Measurements from ENCODE around the gene PINLYP. TPM values are rescaled to one million over a fixed set of nuclear protein-coding genes. Genes with fewer than 3 reads are reported as not detected.

PINLYP gene
- total RNA-seq, 3 donors from 2014 or later = 1.3 to 2.5 (median 2.2) TPM

- Mint-ChIP-seq H3K27me3 (ENCODE audit: low read depth) (no peaks in the 10 kb centered on the region), H3K4me1 (ENCODE audit: low read depth) (peaks cover 46% of the 10 kb centered on the region), H3K4me3 (no peak overlapping the region), H3K36me3 (ENCODE audit: insufficient read depth) (peaks cover 13% of the 10 kb centered on the region), H3K9me3 (no peaks in the 10 kb centered on the region)
- DNase-seq = no peak
- ATAC-seq = no peak
These were observed 14.2 kb upstream of the PINLYP start for GRCh38 chr19:43561139-43561970.

DNA sequence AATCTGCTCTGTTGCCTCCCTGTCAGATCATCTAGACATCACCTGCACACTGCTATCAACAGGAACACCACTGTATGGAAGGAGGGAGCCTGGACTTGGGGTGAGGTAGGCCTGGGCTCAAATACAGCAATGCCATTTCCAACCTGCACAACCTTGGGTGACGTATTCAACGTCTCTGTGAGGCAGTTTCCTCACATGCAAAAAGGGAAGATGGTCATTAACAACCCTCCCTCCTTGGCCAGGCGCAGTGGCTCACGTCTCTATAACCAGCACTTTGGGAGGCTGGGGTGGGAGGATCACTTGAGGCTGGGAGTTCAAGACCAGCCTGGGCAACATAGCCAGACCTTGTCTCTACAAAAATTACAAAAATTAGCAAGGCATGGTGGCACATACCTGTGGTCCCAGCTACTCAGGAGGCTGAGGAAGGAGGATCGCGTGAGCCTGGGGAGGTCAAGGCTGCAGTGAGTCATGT, 13.3 kb upstream of the PINLYP start:
- DNase-seq = no peak
- ATAC-seq = peak in 1 of 2 donors; percentile 4
- H3K27me3 Mint-ChIP-seq (ENCODE audit: low read depth) = no peaks in the 10 kb centered on the region
- peaks cover 49% of the 10 kb centered on the region for H3K4me1 Mint-ChIP-seq (ENCODE audit: low read depth)
- H3K36me3 Mint-ChIP-seq (ENCODE audit: insufficient read depth) = peaks cover 15% of the 10 kb centered on the region
- peak overlapping the region; percentile 1 for H3K4me3 Mint-ChIP-seq
- no peaks in the 10 kb centered on the region for H3K9me3 Mint-ChIP-seq

DNA sequence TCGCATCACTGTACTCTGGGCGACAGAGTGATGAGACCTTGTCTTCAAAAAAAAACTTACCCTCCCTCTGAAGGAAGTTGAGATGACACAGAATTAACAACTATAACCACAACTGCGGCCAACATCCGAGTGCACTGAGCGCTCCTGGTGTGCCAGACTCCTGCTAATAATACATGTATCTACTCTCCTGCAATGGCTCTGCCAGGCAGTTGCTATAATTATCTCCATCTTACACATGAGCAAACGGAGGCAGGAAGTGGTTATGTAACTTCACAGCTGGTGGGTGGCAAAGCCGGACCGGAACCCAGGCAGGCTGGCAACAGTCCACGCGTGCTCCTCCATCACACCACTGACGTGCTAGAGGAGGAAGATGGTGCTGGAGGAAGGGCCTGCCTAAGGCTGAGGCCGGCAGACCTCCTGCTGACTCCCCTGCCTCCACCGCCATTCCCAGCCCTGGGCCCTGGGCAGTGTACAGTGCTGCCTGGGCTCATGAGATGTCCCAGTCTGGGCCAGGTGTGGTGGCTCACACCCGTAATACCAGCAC, 12.8 kb upstream of the PINLYP start:
- Mint-ChIP-seq H3K4me3 (peak overlapping the region; percentile 1), H3K4me1 (ENCODE audit: low read depth) (peaks cover 49% of the 10 kb centered on the region), H3K36me3 (ENCODE audit: insufficient read depth) (peaks cover 15% of the 10 kb centered on the region), H3K9me3 (no peaks in the 10 kb centered on the region), H3K27me3 (ENCODE audit: low read depth) (no peaks in the 10 kb centered on the region)
- ATAC-seq (peak; percentile 88 to 90), DNase-seq (peak; percentile 66)

DNA sequence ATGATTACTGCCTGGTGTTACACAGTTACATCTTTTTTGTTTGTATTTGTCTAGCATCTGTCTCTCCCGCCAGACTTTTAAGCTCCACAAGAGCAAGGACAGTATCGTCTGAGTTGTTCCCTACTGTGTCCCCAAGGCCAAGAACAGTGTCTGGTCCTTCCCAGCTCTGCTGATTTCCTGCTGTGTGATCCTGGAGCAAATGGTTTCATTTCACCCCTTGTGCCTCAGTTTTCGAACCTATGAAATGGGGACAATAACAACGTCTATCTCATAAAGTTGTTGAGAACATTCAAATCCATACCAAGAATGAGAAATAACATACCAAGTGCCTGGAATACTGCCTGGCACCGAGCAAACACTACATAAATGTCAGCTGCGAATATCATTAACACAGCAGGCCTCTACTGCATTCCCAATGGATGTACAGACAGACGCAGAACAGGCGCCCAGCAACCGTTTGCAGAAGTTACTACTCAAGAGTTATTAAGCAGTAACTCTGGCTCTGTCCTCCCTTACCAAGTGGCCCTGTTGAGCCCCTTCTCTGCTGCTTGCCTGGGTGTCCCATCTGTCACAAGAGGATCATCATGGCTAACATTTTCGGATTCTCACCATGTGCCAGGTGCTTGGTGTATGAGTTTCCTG, 11.7 kb upstream of the PINLYP start:
- peaks cover 49% of the 10 kb centered on the region for H3K4me1 Mint-ChIP-seq (ENCODE audit: low read depth)
- H3K4me3 Mint-ChIP-seq = no peak overlapping the region
- ATAC-seq = no peak
- no peak for DNase-seq
- H3K27me3 Mint-ChIP-seq (ENCODE audit: low read depth) = no peaks in the 10 kb centered on the region
- peaks cover 15% of the 10 kb centered on the region for H3K36me3 Mint-ChIP-seq (ENCODE audit: insufficient read depth)
- no peaks in the 10 kb centered on the region for H3K9me3 Mint-ChIP-seq

- H3K4me1 Mint-ChIP-seq (ENCODE audit: low read depth) = peaks cover 51% of the 10 kb centered on the region
- H3K4me3 Mint-ChIP-seq = no peak overlapping the region
- no peaks in the 10 kb centered on the region for H3K27me3 Mint-ChIP-seq (ENCODE audit: low read depth)
- no peak for ATAC-seq
- no peaks in the 10 kb centered on the region for H3K9me3 Mint-ChIP-seq
- no peak for DNase-seq
- H3K36me3 Mint-ChIP-seq (ENCODE audit: insufficient read depth) = peaks cover 13% of the 10 kb centered on the region
These were observed 10.8 kb upstream of the PINLYP start for GRCh38 chr19:43564800-43565199.

DNA sequence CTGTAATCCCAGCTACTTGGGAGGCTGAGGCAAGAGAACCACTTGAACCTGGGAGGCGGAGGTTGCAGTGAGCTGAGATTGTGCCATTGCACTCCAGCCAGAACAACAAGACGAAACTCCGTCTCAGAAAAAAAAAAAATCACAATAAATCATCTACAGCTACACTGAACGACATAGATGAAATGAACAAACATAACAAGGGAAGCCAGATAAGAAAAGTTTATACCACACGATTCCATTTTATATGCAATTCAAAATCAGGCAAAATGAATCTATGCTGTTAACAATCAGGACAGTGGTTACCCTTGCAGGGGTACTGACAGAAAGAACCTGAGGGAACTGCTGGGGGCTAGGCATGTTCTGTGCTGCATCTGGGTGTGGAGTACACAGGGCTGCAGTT, 5.9 kb upstream of the PINLYP start:
- no peak overlapping the region for H3K4me3 Mint-ChIP-seq
- H3K9me3 Mint-ChIP-seq = no peaks in the 10 kb centered on the region
- ATAC-seq (no peak), DNase-seq (no peak)
- H3K4me1 Mint-ChIP-seq (ENCODE audit: low read depth) = peaks cover 31% of the 10 kb centered on the region
- peaks cover 14% of the 10 kb centered on the region for H3K36me3 Mint-ChIP-seq (ENCODE audit: insufficient read depth)
- H3K27me3 Mint-ChIP-seq (ENCODE audit: low read depth) = no peaks in the 10 kb centered on the region

- no peak for ATAC-seq
- peaks cover 14% of the 10 kb centered on the region for H3K36me3 Mint-ChIP-seq (ENCODE audit: insufficient read depth)
- H3K27me3 Mint-ChIP-seq (ENCODE audit: low read depth) = no peaks in the 10 kb centered on the region
- H3K9me3 Mint-ChIP-seq = no peaks in the 10 kb centered on the region
- no peak overlapping the region for H3K4me3 Mint-ChIP-seq
- peaks cover 33% of the 10 kb centered on the region for H3K4me1 Mint-ChIP-seq (ENCODE audit: low read depth)
- no peak for DNase-seq
These were observed 5.3 kb upstream of the PINLYP start for GRCh38 chr19:43570174-43570791.

- H3K9me3 Mint-ChIP-seq = no peaks in the 10 kb centered on the region
- no peak overlapping the region for H3K4me3 Mint-ChIP-seq
- H3K4me1 Mint-ChIP-seq (ENCODE audit: low read depth) = peaks cover 40% of the 10 kb centered on the region
- no peak for DNase-seq
- H3K27me3 Mint-ChIP-seq (ENCODE audit: low read depth) = no peaks in the 10 kb centered on the region
- H3K36me3 Mint-ChIP-seq (ENCODE audit: insufficient read depth) = peaks cover 12% of the 10 kb centered on the region
- ATAC-seq = no peak
These were observed 3.4 kb upstream of the PINLYP start for GRCh38 chr19:43572171-43572588.

GRCh38 chr19:43574424-43575155, 1.0 kb upstream of the PINLYP start:
- H3K27me3 Mint-ChIP-seq (ENCODE audit: low read depth) = no peaks in the 10 kb centered on the region
- peak overlapping the region; percentile 95 for H3K4me3 Mint-ChIP-seq
- H3K4me1 Mint-ChIP-seq (ENCODE audit: low read depth) = peaks cover 40% of the 10 kb centered on the region
- H3K36me3 Mint-ChIP-seq (ENCODE audit: insufficient read depth) = peaks cover 12% of the 10 kb centered on the region
- DNase-seq (no peak), ATAC-seq (no peak)
- no peaks in the 10 kb centered on the region for H3K9me3 Mint-ChIP-seq

DNA sequence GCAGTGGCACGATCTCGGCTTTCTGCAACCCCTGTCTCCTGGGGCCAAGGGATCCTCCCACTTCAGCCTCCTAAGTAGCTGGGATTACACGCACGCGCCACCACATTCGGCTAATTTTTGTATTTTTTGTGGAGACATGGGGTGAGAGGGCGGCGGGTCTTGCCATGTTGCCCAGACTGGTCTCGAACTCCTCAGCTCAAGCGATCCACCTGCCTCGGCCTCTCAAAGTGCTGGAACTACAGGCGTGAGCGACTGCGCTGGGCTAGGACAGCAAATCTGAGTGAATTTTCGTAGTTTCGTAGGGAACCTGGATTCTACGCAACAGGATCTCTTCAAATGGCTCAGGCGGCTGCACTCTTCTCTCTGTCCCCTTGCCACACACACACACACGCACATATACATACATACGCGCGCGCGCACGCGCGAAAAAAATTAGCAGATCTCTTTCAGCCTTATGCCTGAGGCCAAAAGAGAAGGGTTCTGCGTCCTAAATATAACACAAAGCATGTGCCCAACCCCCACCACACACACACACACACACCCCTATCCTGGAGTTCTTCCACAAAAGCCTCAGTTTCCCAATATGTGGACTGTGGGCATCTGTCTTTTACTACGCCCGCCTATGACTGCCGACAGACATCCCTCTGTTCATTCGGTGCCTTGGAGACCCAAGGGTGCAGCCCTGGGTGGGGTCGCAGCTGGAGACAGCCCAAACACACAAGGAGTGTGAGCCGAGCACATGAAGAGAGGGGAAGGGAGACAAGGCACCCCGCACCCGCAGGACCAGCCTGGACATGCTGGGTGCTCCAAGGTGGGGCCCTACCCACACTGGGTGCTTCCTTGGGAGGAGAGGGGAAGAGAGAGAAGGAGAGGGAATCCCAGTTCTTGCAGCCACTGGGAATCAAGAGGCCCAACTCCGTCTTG, 616 bp downstream of the PINLYP start:
- Mint-ChIP-seq H3K4me3 (peak overlapping the region; percentile 95), H3K27me3 (ENCODE audit: low read depth) (no peaks in the 10 kb centered on the region), H3K36me3 (ENCODE audit: insufficient read depth) (peaks cover 5% of the 10 kb centered on the region), H3K4me1 (ENCODE audit: low read depth) (peaks cover 33% of the 10 kb centered on the region), H3K9me3 (no peaks in the 10 kb centered on the region)
- ATAC-seq = no peak
- no peak for DNase-seq

GRCh38 chr19:43578787-43579186, 3.2 kb downstream of the PINLYP start:
- no peaks in the 10 kb centered on the region for H3K36me3 Mint-ChIP-seq (ENCODE audit: insufficient read depth)
- ATAC-seq (no peak), DNase-seq (no peak)
- H3K4me3 Mint-ChIP-seq = no peak overlapping the region
- no peaks in the 10 kb centered on the region for H3K9me3 Mint-ChIP-seq
- H3K27me3 Mint-ChIP-seq (ENCODE audit: low read depth) = no peaks in the 10 kb centered on the region
- peaks cover 27% of the 10 kb centered on the region for H3K4me1 Mint-ChIP-seq (ENCODE audit: low read depth)

DNA sequence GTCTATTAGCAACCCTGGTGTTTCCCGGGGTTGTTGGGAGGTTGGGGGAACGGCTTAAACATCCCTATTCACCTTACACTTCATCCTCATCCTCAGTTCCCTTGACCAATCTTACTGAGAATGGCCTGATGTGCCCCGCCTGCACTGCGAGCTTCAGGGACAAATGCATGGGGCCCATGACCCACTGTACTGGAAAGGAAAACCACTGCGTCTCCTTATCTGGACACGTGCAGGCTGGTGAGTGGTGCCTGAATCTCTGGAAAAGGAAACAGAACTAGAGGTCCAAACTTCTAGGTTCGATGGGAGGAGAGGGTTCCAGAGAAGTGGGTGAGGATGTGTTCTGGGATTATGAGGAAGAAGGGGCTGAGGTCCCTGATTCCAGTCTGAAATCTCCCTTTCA, 5.9 kb downstream of the PINLYP start:
- H3K4me3 Mint-ChIP-seq = no peak overlapping the region
- no peak for DNase-seq
- no peaks in the 10 kb centered on the region for H3K27me3 Mint-ChIP-seq (ENCODE audit: low read depth)
- no peak for ATAC-seq
- H3K4me1 Mint-ChIP-seq (ENCODE audit: low read depth) = peaks cover 16% of the 10 kb centered on the region
- no peaks in the 10 kb centered on the region for H3K9me3 Mint-ChIP-seq
- H3K36me3 Mint-ChIP-seq (ENCODE audit: insufficient read depth) = peaks cover 7% of the 10 kb centered on the region

GRCh38 chr19:43582495-43582894, 6.9 kb downstream of the PINLYP start:
- H3K36me3 Mint-ChIP-seq (ENCODE audit: insufficient read depth) = peaks cover 7% of the 10 kb centered on the region
- no peaks in the 10 kb centered on the region for H3K9me3 Mint-ChIP-seq
- ATAC-seq = no peak
- H3K27me3 Mint-ChIP-seq (ENCODE audit: low read depth) = no peaks in the 10 kb centered on the region
- H3K4me3 Mint-ChIP-seq = no peak overlapping the region
- DNase-seq = no peak
- peaks cover 13% of the 10 kb centered on the region for H3K4me1 Mint-ChIP-seq (ENCODE audit: low read depth)

All from activated T-cell treated with anti-CD3 and anti-CD28 coated beads, Interleukin-2, amount 50 U/mL, for 4 hours (primary cell).